Amniotic epithelial cell (primary cell): ENCODE results near the gene KRT39.
"Not testable (repeated sequence)": the region's sequence is repeated elsewhere in the genome, so short reads cannot be mapped to it uniquely, and the experiment has no call there.

Source experiments
- DNase-seq: peaks from one replicate; pipeline ENCODE4 v3.0.0-alpha.2; 2010; ENCODE audit warnings: low read depth

The KRT39 gene

DNA sequence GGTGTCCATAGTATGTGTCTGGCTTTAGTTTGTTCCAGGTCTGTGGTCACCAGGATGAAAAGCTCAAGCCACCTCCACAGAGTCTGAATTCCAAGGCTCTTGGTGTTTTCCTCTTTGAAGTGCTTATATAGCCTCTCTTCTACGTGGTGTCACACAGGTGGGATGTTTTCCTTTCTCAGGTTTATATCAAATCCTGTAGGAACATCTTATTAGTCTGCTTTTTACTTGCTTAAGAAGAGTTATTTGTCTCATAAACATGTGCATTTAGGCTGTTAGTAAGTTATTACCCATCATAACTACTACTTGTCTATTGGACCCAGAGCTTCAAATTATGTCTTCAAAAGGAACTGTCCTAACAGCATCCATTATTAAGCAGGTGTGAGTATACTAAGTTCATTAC lies at the start of gene KRT39:
KRT39 (minus strand) TSS at position 101 of the 400 bp plus-strand sequence; CDS start at position 9, 92 bp downstream.
- no peak for DNase-seq

DNA sequence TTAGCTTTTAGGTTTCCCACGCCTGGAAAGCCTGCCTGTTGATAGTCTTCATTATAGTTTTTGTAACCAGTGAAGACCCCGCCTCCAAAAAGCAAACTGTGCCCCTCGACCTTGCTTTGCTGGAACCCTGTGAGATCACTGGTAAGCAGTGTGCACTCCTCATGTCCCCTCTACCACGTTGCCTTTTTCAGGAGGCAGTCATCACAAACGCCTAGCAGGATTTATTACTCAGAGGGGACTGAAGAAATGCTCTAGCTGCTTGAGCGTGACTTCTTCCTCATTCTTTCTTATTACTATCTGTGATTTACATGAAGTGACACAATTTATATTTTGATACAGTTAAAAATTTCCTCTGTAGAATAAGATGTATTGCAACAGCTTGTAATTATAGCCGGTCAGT lies 48.7 kb upstream of the KRT39 start:
- DNase-seq, result no peak

DNA sequence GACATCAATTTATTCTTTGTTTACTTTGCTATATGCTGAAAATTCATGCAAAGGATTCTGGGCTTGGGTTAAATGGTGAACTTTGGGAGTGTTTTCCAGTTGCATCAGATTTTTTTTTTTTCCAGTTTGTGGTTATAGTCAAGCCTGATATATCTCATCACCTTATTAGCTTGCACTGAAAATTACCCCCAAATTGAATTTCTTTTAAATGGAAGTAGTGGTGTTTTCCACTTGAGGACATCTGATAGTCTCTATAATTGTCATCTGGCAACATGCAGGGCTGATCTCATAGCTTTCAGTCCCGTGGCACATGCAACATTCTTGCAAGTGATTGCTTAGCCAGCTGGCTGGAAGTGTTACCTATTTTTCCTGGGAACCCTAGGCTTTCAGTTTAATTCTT lies 46.9 kb upstream of the KRT39 start:
- DNase-seq, result no peak

DNA sequence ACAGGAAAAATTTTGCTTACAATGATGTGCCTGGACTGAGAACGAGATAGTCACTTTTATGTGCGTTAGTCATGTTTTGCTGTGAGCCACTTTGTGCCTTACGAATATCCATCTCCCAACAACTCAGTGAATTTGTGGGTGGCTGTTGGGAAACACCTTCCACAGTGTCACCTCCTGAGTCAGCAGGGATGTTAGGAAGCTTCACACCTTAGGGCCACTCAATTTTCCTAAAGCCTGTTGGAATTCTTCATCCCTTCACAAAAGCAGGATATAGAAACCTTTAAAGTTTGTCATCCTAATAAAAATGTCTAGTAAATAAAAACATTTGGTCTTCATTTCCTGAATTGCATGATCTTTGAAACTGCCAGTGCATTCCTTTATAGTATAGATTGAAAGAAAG lies 46.4 kb upstream of the KRT39 start:
- DNase-seq, result no peak

DNA sequence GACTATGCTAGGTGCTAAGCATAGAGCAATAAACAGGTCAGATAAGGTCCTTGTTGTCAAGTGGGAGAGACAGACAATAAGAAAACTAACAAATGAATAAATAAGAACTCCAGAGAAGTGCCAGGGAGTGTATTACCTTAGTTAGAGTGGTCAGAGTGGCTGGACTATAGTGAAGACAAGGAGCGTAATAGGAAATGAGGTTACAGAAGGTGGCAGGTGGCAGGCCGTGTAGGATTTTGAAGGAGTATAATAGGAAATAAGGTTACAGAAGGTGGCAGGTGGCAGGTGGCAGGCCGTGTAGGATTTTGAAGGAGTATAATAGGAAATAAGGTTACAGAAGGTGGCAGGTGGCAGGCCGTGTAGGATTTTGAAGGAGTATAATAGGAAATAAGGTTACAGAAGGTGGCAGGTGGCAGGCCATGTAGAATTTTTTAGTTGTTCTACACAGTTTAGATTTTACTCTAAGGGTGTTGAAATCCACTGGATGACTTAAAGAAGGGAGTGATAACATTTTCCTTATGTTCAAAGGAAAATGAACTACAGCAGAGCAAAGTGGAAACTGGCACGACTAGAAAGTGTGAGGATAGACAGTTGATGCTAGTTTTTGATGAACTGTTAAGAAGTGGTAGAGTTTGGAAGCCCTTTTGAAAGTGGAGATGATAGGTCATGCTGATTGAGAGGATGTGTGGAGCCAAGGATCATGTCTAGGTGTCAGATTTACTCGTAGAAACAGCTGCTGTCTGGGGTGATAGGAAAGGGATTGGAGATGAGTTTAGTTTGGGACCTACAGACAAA lies 45.8 kb upstream of the KRT39 start:
- no peak for DNase-seq

DNA sequence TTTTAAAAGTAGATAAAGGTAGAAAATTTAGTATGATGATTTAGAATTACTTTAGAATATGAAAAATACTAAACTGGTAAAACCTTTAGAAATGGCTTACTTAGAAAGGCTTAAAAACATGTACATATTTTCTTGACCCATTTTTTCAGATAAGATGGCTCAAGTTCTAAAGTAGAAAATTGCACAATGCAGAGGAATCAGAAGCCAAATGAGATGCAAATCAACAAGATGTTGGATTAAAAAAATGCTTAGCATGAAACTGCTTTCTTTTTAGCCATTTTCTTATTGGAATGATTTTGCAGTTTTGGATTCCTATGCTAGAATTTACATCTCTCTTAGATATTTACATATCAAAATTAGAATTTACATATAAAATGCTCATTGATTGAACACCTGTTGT lies 43.7 kb upstream of the KRT39 start:
- peak; percentile 63 for DNase-seq

DNA sequence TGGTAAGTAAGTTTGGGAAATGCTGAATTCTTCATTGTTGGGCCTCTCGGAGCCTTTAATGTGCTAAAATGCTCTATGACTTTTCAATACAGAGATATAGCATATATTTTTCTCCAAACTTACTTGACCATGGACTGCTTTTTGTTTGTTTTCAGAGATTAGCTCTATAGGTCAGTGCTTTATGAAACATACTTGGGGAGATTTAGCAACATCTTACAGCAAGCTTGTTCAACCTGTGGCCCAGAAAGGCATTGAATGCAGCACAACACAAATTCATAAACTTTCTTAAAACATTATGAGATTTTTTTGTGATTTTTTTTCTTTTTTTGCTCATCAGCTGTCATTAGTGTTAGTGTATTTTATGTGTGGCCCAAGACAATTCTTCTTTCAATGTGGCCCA lies 43.2 kb upstream of the KRT39 start:
- no peak for DNase-seq

DNA sequence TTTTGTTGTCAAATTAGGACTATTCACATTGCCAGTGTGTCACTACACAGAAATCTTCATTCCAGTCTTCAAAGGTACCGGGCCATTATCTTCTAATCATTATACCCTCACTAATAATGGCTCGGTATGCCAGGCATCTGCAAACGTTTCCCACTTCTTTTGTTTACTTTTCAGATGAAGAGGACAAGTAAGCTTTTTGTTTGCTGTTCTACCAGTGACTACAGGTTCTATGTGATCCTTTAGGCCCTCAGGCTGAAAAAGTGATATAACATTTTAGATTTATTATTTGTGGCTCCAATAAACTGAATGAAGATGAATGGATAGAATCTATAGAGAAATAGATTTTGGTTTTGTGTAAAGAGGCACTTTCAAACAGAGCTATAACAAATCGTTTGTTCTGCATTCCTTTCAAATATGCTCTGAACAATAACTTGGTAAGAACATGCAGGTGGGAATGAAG lies 42.6 kb upstream of the KRT39 start:
- no peak for DNase-seq

DNA sequence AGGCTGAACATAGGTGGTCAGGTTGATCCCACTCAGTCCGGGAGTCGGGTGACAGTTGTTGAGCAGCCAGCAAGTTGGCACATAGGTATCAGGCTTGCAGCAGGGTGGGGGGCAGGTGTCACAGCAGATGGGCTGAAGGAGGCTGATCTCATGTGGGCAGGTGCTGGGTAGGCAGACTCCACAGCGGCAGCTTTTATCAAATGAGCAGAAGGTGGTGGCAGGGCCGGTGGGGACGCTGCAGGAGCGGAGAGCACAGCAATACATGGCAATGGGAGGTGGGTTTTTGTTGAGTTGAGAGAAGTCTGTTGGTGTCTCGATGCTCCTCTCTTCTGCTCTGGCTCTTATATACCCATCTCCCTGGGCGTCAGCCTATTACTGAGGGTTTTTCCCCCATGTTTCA lies 42.1 kb upstream of the KRT39 start, which contains the start of gene KRTAP3-1:
KRTAP3-1 (minus strand) TSS at position 318 of the 400 bp plus-strand sequence; CDS start at position 264, 54 bp downstream.
- DNase-seq, result no peak

DNA sequence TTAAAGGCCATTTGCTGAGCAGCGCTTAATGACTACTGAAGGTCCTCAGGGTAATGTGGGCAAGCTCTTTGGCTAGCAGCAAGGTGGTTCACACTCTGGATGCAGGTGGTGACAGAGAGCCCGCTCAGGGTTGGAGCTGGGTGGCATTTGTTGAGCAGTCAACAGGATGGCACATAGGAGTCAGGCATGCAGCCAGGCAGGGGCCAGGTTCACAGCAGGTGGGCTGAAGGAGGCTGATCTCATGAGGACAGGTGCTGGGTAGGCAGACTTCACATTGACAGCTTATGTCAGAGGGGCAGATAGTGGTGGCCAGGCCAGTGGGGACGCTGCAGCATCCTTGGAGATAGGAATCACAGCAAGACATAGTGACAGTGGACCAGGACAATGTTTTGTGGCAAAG lies 37.6 kb upstream of the KRT39 start:
- DNase-seq, result no peak

DNA sequence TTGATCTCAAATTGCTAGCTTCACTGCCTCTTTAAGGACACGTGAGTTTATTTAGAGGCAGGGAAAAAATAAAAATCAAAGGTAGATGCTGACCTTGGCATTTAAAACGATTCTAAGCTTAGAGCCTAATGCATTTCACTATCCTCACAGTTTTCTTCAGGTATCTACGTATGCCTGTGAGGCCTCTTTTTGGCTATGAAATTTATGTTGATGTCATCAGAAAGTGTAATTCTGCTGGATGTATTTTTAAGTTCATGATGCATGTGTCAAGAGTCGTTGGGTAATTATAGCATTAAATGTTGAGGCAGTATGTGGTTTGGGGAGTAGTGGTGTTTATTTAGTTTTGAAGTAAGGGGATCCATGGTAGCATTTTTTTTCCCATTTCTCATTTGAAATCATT lies 37.2 kb upstream of the KRT39 start:
- DNase-seq, result peak; percentile 65

DNA sequence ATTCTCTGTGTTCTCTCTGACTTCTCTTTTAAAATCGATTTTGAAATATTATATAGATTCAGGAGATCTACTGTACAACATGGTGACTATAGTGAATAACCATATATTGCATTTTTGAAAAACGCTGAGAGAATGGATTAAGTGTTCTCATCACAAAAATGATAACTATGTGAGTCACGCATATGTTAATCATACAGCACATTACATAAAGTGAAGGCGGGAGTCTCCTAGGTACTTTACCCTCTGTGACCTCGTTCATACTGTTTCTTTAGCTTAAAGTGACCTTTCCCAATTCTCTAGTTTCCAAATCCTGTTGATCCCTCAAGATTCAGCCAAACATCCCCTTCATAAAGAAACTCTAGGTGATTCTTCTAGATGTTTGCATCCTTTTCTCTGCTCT lies 36.1 kb upstream of the KRT39 start:
- peak; percentile 71 for DNase-seq

DNA sequence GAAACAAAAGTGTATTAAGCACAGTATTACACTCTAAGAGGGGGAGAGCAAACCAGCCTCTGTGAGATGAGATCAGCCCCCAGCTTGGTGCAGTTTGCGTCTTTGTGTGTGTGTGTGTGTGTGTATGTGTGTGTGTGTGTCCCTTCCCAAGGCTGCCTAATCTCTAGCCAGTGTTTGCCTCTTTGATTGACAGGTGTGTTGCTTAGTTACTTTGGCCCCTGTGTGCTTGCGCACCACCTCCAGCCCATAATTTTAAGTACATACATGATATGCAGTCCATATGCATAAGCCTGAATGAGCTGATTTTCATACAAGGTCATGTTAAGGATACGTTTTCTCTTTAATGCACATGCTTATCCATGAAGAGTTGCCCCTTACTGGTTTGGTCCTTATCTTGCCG lies 35.0 kb upstream of the KRT39 start:
- DNase-seq, result no peak

DNA sequence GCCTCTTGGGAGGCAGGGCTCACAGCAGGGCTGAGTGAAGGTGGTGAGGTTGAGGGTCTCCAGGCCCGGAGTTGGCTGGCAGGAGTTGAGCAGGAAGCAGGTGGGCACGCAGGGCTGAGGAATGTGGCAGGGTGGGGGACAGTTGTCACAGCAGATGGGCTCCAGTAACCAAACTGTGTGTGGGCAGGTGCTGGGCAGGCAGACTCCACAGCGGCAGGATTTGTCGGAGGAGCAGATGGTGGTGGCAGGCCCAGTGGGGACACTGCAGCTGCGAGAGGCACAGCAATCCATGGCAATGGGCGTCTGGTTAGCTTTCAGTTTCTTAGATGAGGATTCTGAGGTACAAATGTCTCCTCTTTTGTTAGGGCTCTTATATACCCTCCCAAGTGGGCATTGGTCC lies 32.8 kb upstream of the KRT39 start, which contains the start of gene KRTAP3-2:
KRTAP3-2 (minus strand) TSS at position 344 of the 400 bp plus-strand sequence; CDS start at position 291, 53 bp downstream.
- not testable (repeated sequence) for DNase-seq

DNA sequence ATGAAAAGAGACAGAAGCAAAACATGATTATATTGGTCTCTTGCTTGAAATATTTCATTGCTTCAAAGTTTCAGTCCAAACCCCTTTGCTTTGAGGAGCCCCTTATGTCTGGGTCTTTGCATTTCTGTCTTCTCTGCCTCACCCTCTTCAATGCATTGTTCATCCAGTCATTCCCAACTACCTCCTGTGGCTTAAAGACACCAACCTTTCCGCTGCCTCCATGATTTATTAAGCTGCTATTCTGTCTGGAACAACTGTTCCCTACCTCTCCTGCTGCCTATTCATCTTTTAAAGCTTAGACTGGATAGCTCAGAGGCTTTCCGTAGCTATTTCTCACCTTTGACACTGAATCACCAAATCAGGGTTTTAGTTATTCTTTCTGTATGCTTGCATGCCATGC lies 30.6 kb upstream of the KRT39 start:
- DNase-seq, result no peak

DNA sequence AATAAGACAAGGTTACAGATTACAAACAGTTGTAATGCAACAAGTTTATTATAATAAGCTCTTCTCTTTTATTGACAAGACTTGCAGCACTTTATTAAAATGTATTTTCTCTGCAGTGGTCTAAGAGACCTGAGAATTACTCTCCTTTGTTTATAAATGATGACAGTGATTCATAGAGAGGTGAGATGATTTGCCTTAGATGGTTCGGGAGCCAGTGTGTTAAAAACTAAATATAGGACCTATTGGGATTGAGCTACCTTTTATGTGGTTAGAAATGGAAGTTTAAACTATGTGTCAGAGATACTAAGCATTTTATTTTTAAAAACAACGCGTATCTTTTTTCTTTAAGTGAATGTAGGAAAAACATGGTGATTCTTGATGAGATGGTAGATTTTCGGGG lies 30.1 kb upstream of the KRT39 start:
- DNase-seq, result no peak

DNA sequence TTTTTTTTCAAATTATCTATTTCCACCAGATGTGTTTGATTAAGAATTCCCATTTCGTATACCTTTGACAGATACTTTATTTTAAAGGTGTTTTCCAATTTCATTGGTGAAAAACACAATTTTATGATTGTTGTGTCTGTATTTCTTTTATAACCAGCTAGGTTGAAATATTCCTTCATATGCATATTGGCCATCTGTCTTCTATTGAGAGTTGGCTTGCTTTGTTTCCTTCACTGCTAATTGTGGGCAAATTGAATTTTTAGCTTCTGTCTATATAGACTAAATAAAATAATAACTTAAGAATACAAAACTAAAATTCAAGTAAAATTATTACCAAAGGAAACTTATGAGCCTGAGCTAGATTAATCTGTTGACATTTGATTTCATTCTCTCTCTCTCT lies 28.4 kb upstream of the KRT39 start:
- DNase-seq, result no peak

DNA sequence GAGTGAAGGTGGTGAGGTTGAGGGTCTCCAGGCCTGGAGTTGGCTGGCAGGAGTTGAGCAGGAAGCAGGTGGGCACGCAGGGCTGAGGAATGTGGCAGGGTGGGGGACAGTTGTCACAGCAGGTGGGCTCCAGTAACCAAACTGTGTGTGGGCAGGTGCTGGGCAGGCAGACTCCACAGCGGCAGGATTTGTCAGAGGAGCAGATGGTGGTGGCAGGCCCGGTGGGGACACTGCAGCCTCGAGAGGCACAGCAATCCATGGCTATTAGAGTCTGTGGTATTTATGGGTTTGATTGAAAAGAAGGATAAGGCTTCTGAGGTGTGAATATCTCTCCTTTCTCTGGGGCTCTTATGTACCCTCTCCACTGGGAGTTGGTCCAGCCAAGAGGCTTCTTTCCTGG lies 27.1 kb upstream of the KRT39 start, which contains the start of gene KRTAP3-3:
KRTAP3-3 (minus strand) TSS at position 326 of the 400 bp plus-strand sequence; CDS start at position 259, 67 bp downstream.
- no peak for DNase-seq

DNA sequence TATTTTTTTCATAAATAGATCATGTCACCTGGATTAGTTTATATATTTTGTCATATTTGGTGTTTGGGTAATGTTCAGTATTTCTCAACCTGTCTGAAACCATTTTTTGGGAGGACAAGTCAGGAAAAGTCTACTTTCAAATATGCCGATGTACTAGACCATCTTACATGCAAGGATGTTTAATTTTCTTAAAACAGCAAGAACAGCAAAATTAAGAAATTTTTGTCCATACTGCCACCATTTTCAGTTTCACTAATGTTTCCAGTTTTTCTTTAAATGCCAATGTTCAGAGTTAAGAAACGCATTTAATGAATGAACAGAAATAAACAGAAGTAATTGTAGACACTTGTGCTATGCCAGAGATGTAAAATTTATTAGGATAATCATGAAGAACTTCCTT lies 26.3 kb upstream of the KRT39 start:
- DNase-seq, result no peak

DNA sequence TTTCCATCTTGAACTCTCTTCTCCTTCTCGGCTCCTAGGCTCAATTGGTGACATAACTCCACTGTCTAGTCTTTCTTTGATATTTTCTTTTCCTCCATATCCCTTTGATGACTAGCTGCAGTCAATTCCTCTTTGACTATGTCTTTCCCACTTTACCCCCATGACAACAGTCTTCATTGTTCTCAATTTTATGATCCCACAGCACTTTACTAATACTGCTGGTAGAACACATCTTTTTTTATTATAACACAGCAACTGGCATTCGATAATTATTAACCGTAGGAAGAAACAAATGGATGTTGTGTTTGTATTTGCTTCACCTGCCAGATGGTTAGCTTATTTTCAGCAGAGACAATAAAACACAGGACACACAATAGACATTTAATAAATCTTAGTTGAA lies 25.9 kb upstream of the KRT39 start:
- no peak for DNase-seq

DNA sequence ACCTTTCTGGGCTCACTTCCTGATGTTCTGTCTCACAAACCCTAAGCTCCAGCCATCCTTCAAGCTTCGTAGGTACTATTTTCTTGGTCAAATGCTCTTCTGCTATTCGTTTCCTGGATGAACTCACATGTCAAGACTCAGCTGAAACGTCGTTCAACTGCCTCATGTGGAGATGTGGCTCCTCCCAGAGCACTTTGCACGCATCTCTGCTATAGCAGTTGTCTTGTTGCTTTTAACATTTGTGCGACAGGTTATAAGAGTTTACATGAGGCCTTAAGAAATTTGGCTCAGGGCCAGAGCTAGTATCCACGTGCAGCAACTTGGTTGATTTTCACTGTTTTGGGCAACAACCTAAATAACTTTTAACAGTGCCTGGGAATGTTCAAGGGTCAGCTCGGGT lies 20.2 kb upstream of the KRT39 start:
- DNase-seq, result no peak

DNA sequence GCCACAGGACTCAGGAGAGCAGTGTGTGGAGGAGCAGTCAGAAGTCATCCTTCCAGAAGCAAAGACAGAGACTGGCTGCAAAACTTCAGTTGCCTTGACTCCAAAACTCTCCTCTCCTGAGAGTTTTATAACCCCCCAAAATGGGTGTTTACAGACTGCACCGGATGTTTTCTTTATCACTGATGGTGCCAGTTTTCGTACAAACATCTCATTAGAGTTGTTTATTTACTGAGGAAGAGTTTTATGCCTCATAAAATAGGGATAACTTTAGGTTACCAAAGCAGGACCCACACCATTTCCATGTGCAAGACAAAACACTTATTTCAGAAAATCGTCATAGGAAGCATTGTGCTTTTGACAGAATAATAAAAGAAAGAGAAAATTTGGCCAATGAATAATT lies 17.5 kb upstream of the KRT39 start, which contains the start of gene KRT40:
KRT40 (minus strand) TSS at position 101 of the 400 bp plus-strand sequence; CDS start at position 48, 53 bp downstream.
- no peak for DNase-seq

DNA sequence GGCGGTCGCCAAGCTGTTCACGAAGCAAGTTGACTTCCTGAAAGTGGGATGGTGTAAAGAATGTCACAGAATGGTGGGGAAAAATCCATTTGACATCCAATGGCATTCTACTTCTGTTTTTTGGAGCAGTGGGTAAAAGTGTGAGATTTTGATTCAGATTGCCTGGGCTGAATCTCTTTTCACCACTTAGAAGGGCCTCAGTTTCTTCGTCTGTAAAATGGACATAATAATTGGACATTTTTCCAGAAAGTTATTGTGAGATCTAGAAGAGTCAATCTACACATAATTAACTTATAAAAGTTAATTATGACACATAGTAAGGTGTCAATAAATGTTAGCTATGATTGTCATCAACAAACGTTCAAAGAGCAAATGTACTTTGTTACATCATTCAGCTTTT lies 14.4 kb upstream of the KRT39 start:
- no peak for DNase-seq

DNA sequence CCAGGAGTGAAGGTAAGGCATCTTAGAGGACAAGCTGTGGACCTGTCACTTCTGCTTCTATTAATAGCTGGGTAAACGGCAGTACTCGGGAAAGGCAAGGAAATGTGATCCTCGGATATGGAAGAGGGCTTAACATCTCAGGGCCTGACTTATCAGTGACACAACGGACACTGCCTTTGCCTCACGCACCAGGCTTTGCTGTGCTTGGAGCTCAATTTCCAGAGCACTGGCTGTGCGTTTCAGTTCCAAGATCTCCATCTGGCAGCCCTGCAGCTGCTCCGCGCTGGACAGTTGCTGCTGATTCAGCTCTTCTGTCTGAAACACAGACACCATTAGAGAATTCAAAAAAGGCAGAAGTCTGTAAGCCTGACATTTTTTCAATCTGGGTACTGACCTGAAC lies 13.8 kb upstream of the KRT39 start:
- DNase-seq, result peak; percentile 45
